HEK293 (cell line): ENCODE results near the gene DRD1.

Experiments used
- CTCF ChIA-PET: fragments of 350-600 bp; formaldehyde crosslinking; extraction: SDS; loops from one replicate; lab custom pipeline; 2021; ENCODE audit warnings: antibody characterized with exemption; lab: Yijun Ruan, JAX
- POLR2A ChIA-PET: fragments of 300-600 bp; formaldehyde crosslinking; extraction: SDS; loops from one replicate; lab custom pipeline; 2020; ENCODE audit warnings: antibody characterized with exemption, inconsistent platforms; lab: Yijun Ruan, JAX
- H3K27ac ChIP-seq: fragments of 200-500 bp; sonication (Bioruptor generic); 2 replicates; pipeline ENCODE4 v1.5.1; 2014; ENCODE audit warnings: low read depth, low read length, control low read depth, inconsistent platforms; ENCODE audit errors: extremely low read depth
- H3K36me3 ChIP-seq, 2 experiments: fragments of 200-500 bp in 1 of 2; sonication (Bioruptor generic) in 1 of 2; 1 replicate in 1 of 2; 2 replicates in 1 of 2; pipeline ENCODE4 v1.5.1; 2014 to 2017; ENCODE audit warnings: inconsistent platforms in 2 of 2, low read length in 2 of 2; ENCODE audit not compliant: control insufficient read depth in 2 of 2, insufficient read depth in 1 of 2
- H3K4me1 ChIP-seq: fragments of 200-500 bp; sonication (Bioruptor generic); 2 replicates; pipeline ENCODE4 v1.5.1; 2014; ENCODE audit warnings: mild to moderate bottlenecking, low read length, inconsistent platforms; ENCODE audit not compliant: control insufficient read depth, insufficient read depth
- H3K4me3 ChIP-seq: 2 replicates; pipeline ENCODE4 v1.5.1; 2011; ENCODE audit warnings: low read depth, mild to moderate bottlenecking, control low read depth, low read length, moderate library complexity
- H3K9me3 ChIP-seq: fragments of 200-500 bp; sonication (Bioruptor generic); 2 replicates; pipeline ENCODE4 v1.5.1; 2014; ENCODE audit warnings: low read depth, low read length, inconsistent platforms; ENCODE audit not compliant: control insufficient read depth, insufficient read depth
- BCL11A ChIP-seq: fragments of 450-650 bp; formaldehyde crosslinking; IDR thresholded peaks from 2 replicates; pipeline ENCODE4 v1.5.1; 2016; ENCODE audit warnings: low read depth, missing biosample characterization, missing genetic modification characterization
- BCL11B ChIP-seq: fragments of 450-650 bp; formaldehyde crosslinking; IDR thresholded peaks from 2 replicates; pipeline ENCODE4 v1.5.1; 2016; ENCODE audit warnings: low read depth, missing biosample characterization, missing genetic modification characterization
- GLIS2 ChIP-seq: fragments of 450-650 bp; formaldehyde crosslinking; IDR thresholded peaks from 2 replicates; pipeline ENCODE4 v1.5.1; 2016; ENCODE audit warnings: missing biosample characterization, missing genetic modification characterization
- IKZF3 ChIP-seq: fragments of 450-650 bp; IDR thresholded peaks from 2 replicates; pipeline ENCODE4 v1.5.0; 2018; ENCODE audit warnings: missing biosample characterization, mild to moderate bottlenecking, missing genetic modification characterization, moderate library complexity
- KLF1 ChIP-seq: fragments of 450-650 bp; formaldehyde crosslinking; IDR thresholded peaks from 2 replicates; pipeline ENCODE4 v1.5.1; 2016; ENCODE audit warnings: missing biosample characterization, missing genetic modification characterization
- KLF16 ChIP-seq: fragments of 450-650 bp; formaldehyde crosslinking; IDR thresholded peaks from 2 replicates; pipeline ENCODE4 v1.5.1; 2017; ENCODE audit warnings: missing biosample characterization, missing genetic modification characterization
- SCRT2 ChIP-seq: fragments of 450-650 bp; formaldehyde crosslinking; IDR thresholded peaks from 2 replicates; pipeline ENCODE4 v1.5.1; 2016; ENCODE audit warnings: missing biosample characterization, missing genetic modification characterization
- ZBTB1 ChIP-seq: fragments of 450-650 bp; formaldehyde crosslinking; IDR thresholded peaks from 2 replicates; pipeline ENCODE4 v1.5.1; 2016; ENCODE audit warnings: missing biosample characterization, missing genetic modification characterization
- ZBTB17 ChIP-seq: fragments of 450-650 bp; formaldehyde crosslinking; IDR thresholded peaks from 2 replicates; pipeline ENCODE4 v1.5.1; 2016; ENCODE audit warnings: missing biosample characterization, missing genetic modification characterization
- ZFP3 ChIP-seq: fragments of 450-650 bp; formaldehyde crosslinking; IDR thresholded peaks from 2 replicates; pipeline ENCODE4 v1.5.1; 2016; ENCODE audit warnings: low read depth, missing biosample characterization, missing genetic modification characterization
- ZNF169 ChIP-seq: fragments of 450-650 bp; formaldehyde crosslinking; IDR thresholded peaks from 2 replicates; pipeline ENCODE4 v1.5.1; 2016; ENCODE audit warnings: missing biosample characterization, missing genetic modification characterization
- ZNF274 ChIP-seq, 2 experiments: fragments of 200-500 bp in 1 of 2; fragments of 450-650 bp in 1 of 2; sonication (Bioruptor generic) in 1 of 2; formaldehyde crosslinking in 1 of 2; IDR thresholded peaks; 2 replicates each; pipeline versions ENCODE4 v1.5.1 to v1.6.1; 2014 to 2016; ENCODE audit warnings: borderline replicate concordance in 1 of 2, inconsistent platforms in 1 of 2, low read length in 1 of 2, missing biosample characterization in 1 of 2, missing genetic modification characterization in 1 of 2
- ZNF350 ChIP-seq: fragments of 450-650 bp; formaldehyde crosslinking; IDR thresholded peaks from 2 replicates; pipeline ENCODE4 v1.5.0; 2017; ENCODE audit warnings: missing biosample characterization, mild to moderate bottlenecking, missing genetic modification characterization
- ZNF354C ChIP-seq: fragments of 450-650 bp; formaldehyde crosslinking; IDR thresholded peaks from 2 replicates; pipeline ENCODE4 v1.5.1; 2016; ENCODE audit warnings: missing biosample characterization, missing genetic modification characterization, low read depth, borderline replicate concordance
- ZNF423 ChIP-seq: fragments of 450-650 bp; formaldehyde crosslinking; IDR thresholded peaks from 2 replicates; pipeline ENCODE4 v1.5.1; 2016; ENCODE audit warnings: missing biosample characterization, missing genetic modification characterization
- ZNF514 ChIP-seq: fragments of 450-650 bp; formaldehyde crosslinking; IDR thresholded peaks from 2 replicates; pipeline ENCODE4 v1.5.1; 2016; ENCODE audit warnings: missing biosample characterization, missing genetic modification characterization
- ZNF544 ChIP-seq: fragments of 450-650 bp; formaldehyde crosslinking; IDR thresholded peaks from 2 replicates; pipeline ENCODE4 v1.5.0; 2017; ENCODE audit warnings: missing biosample characterization, missing genetic modification characterization
- ZNF660 ChIP-seq: fragments of 450-650 bp; IDR thresholded peaks from 2 replicates; pipeline ENCODE4 v1.5.1; 2018; ENCODE audit warnings: missing biosample characterization, mild to moderate bottlenecking, missing genetic modification characterization
- ZNF692 ChIP-seq: fragments of 450-650 bp; formaldehyde crosslinking; IDR thresholded peaks from 2 replicates; pipeline ENCODE4 v1.5.1; 2016; ENCODE audit warnings: missing biosample characterization, missing genetic modification characterization
- ZNF704 ChIP-seq: fragments of 450-650 bp; formaldehyde crosslinking; IDR thresholded peaks from 2 replicates; pipeline ENCODE4 v1.5.1; 2016; ENCODE audit warnings: missing biosample characterization, missing genetic modification characterization
- ZNF785 ChIP-seq: fragments of 450-650 bp; formaldehyde crosslinking; IDR thresholded peaks from 2 replicates; pipeline ENCODE4 v1.5.1; 2016; ENCODE audit warnings: missing biosample characterization, missing genetic modification characterization
- TF ChIP-seq, protein P1 (sequence below): fragments of 450-650 bp; formaldehyde crosslinking; IDR thresholded peaks from 2 replicates; pipeline ENCODE4 v1.5.1; 2016; ENCODE audit warnings: missing biosample characterization, missing genetic modification characterization
- TF ChIP-seq, protein P2 (sequence below): fragments of 450-650 bp; formaldehyde crosslinking; IDR thresholded peaks from 2 replicates; pipeline ENCODE4 v1.5.1; 2016; ENCODE audit warnings: missing biosample characterization, missing genetic modification characterization
- TF ChIP-seq, protein P3 (sequence below): fragments of 450-650 bp; formaldehyde crosslinking; IDR thresholded peaks from 2 replicates; pipeline ENCODE4 v1.5.1; 2016; ENCODE audit warnings: missing biosample characterization, missing genetic modification characterization

DRD1 gene

DNA sequence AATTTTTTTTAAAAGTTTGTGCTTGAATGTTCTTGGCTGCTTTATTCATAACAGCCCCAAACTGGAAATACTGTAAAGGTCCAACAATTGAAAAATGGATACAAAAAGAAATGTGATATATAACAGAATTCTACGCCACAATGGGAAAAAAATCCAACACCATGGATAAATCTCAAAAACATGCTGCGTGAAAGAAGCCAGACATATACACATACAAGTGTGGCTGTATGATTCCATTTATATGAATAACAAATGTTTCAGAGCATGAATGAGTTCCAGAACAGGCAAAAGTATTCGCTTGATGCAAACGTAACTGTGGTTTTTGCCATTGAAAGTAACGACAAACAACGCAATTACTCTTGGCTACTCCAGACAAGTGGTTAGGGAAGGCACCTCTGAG is 27.2 kb upstream of the DRD1 start (continued):
- TF ChIP-seq, protein P1, sequence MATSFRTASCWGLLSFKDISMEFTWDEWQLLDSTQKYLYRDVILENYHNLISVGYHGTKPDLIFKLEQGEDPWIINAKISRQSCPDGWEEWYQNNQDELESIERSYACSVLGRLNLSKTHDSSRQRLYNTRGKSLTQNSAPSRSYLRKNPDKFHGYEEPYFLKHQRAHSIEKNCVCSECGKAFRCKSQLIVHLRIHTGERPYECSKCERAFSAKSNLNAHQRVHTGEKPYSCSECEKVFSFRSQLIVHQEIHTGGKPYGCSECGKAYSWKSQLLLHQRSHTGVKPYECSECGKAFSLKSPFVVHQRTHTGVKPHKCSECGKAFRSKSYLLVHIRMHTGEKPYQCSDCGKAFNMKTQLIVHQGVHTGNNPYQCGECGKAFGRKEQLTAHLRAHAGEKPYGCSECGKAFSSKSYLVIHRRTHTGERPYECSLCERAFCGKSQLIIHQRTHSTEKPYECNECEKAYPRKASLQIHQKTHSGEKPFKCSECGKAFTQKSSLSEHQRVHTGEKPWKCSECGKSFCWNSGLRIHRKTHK (tag by site-specific recombination) = no peak
- TF ChIP-seq ZNF785 (tag by site-specific recombination) = no peak
- TF ChIP-seq, protein P2, sequence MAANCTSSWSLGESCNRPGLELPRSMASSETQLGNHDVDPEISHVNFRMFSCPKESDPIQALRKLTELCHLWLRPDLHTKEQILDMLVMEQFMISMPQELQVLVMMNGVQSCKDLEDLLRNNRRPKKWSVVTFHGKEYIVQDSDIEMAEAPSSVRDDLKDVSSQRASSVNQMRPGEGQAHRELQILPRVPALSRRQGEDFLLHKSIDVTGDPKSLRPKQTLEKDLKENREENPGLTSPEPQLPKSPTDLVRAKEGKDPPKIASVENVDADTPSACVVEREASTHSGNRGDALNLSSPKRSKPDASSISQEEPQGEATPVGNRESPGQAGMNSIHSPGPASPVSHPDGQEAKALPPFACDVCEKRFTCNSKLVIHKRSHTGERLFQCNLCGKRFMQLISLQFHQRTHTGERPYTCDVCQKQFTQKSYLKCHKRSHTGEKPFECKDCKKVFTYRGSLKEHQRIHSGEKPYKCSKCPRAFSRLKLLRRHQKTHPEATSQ = no peak
- TF ChIP-seq ZNF354C (tag by site-specific recombination) = no peak
- no peak for TF ChIP-seq ZNF274 (IDR thresholded peaks at IDR 0.05; ENCODE audit: low read length)
- TF ChIP-seq ZNF274 (tag by site-specific recombination; IDR thresholded peaks at IDR 0.05; ENCODE audit: borderline replicate concordance) = no peak
- TF ChIP-seq ZNF692 (tag by site-specific recombination) = no peak

GRCh38 chr5:175470781-175471180 is 26.8 kb upstream of the DRD1 start:
- H3K36me3 ChIP-seq = no peaks in the 10 kb centered on the region
- POLR2A ChIA-PET = no interaction called here
- CTCF ChIA-PET = interaction anchor here (0.6 to 1.2 kb wide), 2 partner anchors 10 to 642 kb away, joined by 3 to 5 read pairs; no protein-coding TSS in a partner anchor
- no peaks in the 10 kb centered on the region for H3K9me3 ChIP-seq
- no peaks in the 10 kb centered on the region for H3K4me1 ChIP-seq
- no peak overlapping the region for H3K4me3 ChIP-seq
- no peak overlapping the region for H3K27ac ChIP-seq
- TF ChIP-seq ZNF660 (tag by site-specific recombination) (no peak), ZNF514 (tag by site-specific recombination) (no peak), ZNF544 (tag by site-specific recombination) (no peak), SCRT2 (no peak)

- CTCF ChIA-PET = interaction anchor here (0.5 to 1.2 kb wide), 2 partner anchors 10 to 1040 kb away, joined by 3 read pairs; no protein-coding TSS in a partner anchor
- H3K4me3 ChIP-seq = no peak overlapping the region
- TF ChIP-seq, protein P2 = no peak
- TF ChIP-seq IKZF3 (tag by site-specific recombination) = no peak
- TF ChIP-seq, protein P3, sequence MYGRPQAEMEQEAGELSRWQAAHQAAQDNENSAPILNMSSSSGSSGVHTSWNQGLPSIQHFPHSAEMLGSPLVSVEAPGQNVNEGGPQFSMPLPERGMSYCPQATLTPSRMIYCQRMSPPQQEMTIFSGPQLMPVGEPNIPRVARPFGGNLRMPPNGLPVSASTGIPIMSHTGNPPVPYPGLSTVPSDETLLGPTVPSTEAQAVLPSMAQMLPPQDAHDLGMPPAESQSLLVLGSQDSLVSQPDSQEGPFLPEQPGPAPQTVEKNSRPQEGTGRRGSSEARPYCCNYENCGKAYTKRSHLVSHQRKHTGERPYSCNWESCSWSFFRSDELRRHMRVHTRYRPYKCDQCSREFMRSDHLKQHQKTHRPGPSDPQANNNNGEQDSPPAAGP (tag by site-specific recombination) = no peak
- TF ChIP-seq ZNF423 (tag by site-specific recombination) = no peak
- TF ChIP-seq ZBTB1 (tag by site-specific recombination) = no peak
- TF ChIP-seq ZNF169 (tag by site-specific recombination) = no peak
- no peak for TF ChIP-seq ZNF704 (tag by site-specific recombination)
- TF ChIP-seq GLIS2 (tag by site-specific recombination) = no peak
- no peak for TF ChIP-seq BCL11B (tag by site-specific recombination)
- no peak for TF ChIP-seq ZBTB17 (tag by site-specific recombination)
- no peak for TF ChIP-seq KLF16
- no peak for TF ChIP-seq KLF1 (tag by site-specific recombination)
- TF ChIP-seq ZNF350 (tag by site-specific recombination) = no peak
- no peak for TF ChIP-seq ZFP3 (tag by site-specific recombination)
- TF ChIP-seq BCL11A = no peak
- no peaks in the 10 kb centered on the region for H3K9me3 ChIP-seq
- POLR2A ChIA-PET = no interaction called here
- no peaks in the 10 kb centered on the region for H3K36me3 ChIP-seq
- H3K27ac ChIP-seq = no peak overlapping the region
- no peaks in the 10 kb centered on the region for H3K4me1 ChIP-seq
Measured at GRCh38 chr5:175469916-175470315, 25.9 kb upstream of the DRD1 start.
